HG03565 (cell line): Measurements from ENCODE around the gene APOBEC3H.

Experiments
- ATAC-seq: cut with Tn5 transposase; IDR thresholded peaks from one replicate; pipeline ENCODE4 v1.9.1; 2021; ENCODE audit warnings: mild to moderate bottlenecking, moderate library complexity; ENCODE audit not compliant: unreplicated experiment

APOBEC3H gene

GRCh38 chr22:39133871-39134270 is 36.8 kb downstream of the APOBEC3H start:
- ATAC-seq, result no peak

- ATAC-seq, result no peak
These were observed 37.5 kb downstream of the APOBEC3H start for GRCh38 chr22:39134366-39135091.

GRCh38 chr22:39135092-39135896 is 38.2 kb downstream of the APOBEC3H start:
- no peak for ATAC-seq

- no peak for ATAC-seq
These were observed 39.3 kb downstream of the APOBEC3H start for GRCh38 chr22:39136317-39136716.

GRCh38 chr22:39138357-39138997 is 41.4 kb downstream of the APOBEC3H start:
- no peak for ATAC-seq

- ATAC-seq, result no peak
These were observed 42.9 kb downstream of the APOBEC3H start for GRCh38 chr22:39139933-39140332.

- ATAC-seq, result no peak
These were observed 45.1 kb downstream of the APOBEC3H start for GRCh38 chr22:39142088-39142680.

GRCh38 chr22:39144101-39144767 is 47.2 kb downstream of the APOBEC3H start:
- peak; percentile 29 for ATAC-seq

GRCh38 chr22:39146256-39147101 is 49.4 kb downstream of the APOBEC3H start:
- no peak for ATAC-seq

GRCh38 chr22:39147335-39148025 is 50.4 kb downstream of the APOBEC3H start:
- ATAC-seq, result no peak

- ATAC-seq, result no peak
These were observed 51.1 kb downstream of the APOBEC3H start for GRCh38 chr22:39148026-39148726.

- ATAC-seq, result no peak
These were observed 51.9 kb downstream of the APOBEC3H start for GRCh38 chr22:39148727-39149535.

- no peak for ATAC-seq
These were observed 53.1 kb downstream of the APOBEC3H start for GRCh38 chr22:39149915-39150847.

GRCh38 chr22:39150848-39151215 is 53.8 kb downstream of the APOBEC3H start:
- ATAC-seq, result no peak

- no peak for ATAC-seq
These were observed 54.4 kb downstream of the APOBEC3H start for GRCh38 chr22:39151329-39151975.

- no peak for ATAC-seq
These were observed 55.0 kb downstream of the APOBEC3H start for GRCh38 chr22:39152024-39152510.
